OCI-LY3 (cell line): ENCODE results near the gene SMTN.

ENCODE experiments used
- CTCF ChIP-seq: fragments of 200-600, 300-600 bp; sonication (generic); IDR thresholded peaks from 2 replicates; pipeline ENCODE4 v1.5.1; 2014; ENCODE audit warnings: antibody characterized with exemption, low read length, low read depth
- EZH2phosphoT487 ChIP-seq: fragments of 200-600 bp; shearing (Covaris generic); IDR thresholded peaks from 2 replicates; pipeline ENCODE4 v1.6.1; 2018; ENCODE audit warnings: antibody characterized with exemption, mixed run types, low read depth

- TF ChIP-seq CTCF: no peak
- TF ChIP-seq EZH2phosphoT487: no peak
Measured at GRCh38 chr22:31138126-31138525, 57.0 kb downstream of the SMTN start.
